ENCODE measurements around the gene NDUFV1.
A peak's percentile ranks its signal among the peaks of the same experiment; 100 is the strongest.
"Not testable (repeated sequence)": the region's sequence is repeated elsewhere in the genome, so short reads cannot be mapped to it uniquely, and the experiment has no call there.

The NDUFV1 gene

DNA sequence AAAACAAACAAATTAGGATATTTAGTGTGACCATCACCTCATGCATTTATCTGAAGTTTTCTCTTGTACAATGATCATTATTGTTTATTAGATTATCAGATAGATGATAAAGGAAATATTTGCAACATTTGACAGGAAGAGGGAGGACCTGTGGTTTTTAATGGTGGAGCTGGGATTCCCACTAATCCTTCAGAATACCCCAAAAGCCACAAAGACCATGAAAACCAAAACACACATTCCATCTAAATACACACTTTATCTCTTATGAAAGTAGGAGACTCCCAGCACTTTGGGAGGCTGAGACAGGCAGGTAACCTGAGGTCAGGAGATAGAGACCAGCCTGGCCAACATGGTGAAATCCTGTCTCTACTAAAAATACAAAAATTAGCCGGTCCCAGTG is 7.6 kb upstream of the NDUFV1 start:
- no peak for TF ChIP-seq CTCF (IDR thresholded peaks at IDR 0.05; ENCODE audit: insufficient read depth, low read depth, low read length, missing control alignments)
- no peak for DNase-seq (ENCODE audit: low read depth)
- no peak overlapping the region for H3K4me3 ChIP-seq (ENCODE audit: low read length)

DNA sequence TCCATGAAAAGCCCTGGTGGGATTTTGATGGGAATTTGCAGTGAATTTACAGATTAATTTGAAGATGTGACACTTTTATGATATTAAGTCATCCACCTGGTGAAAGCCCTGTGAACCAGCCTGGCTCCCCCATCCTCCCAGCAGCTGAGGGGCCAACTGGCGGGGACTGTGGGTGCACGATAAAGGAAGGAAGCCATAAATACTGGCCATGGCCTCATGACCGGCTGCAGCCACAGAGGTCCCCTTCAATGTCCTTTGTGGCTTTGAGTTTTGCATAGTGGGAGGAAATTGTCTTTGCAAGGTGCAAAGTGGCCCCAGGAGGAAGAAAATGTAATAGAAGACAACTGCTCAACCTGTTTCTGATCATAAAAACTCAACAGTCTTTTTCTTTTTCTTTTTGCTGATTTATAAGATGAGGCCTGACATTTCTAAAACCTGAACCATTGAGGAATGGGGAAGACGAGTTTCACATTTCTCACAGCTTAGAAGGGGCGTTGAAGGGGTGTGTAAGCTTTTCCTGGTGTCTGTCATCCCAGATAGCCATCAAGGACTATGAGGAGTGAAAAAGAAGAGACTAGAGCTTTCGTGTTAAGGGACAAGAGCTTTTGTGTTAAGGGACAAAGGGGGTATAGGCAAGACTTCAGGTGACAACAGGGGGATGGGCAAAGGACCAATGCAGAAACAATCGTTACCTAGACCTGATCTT is 6.3 kb upstream of the NDUFV1 start:
- no peak for DNase-seq (ENCODE audit: low read depth)
- no peak overlapping the region for H3K4me3 ChIP-seq (ENCODE audit: low read length)
- no peak for TF ChIP-seq CTCF (IDR thresholded peaks at IDR 0.05; ENCODE audit: insufficient read depth, low read depth, low read length, missing control alignments)

DNA sequence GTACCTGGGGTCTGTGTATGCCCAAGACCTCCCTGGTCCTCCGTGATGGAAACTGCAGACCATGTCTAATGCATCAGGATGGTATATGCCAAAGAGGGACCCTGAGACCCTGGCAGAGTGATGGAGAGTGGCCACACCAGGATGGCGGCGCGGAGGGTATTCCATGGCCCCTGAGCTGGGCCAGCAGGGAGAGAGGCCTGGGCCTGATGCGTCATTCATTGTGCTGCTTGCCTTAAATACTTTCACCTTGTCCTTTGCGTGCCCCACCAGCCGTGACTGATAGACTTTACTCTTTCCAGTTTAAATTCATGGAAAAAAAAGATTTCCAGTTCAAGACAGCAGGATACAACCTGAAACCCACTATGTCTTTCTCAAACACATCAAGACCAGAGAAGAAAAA is 5.6 kb upstream of the NDUFV1 start:
- TF ChIP-seq CTCF (IDR thresholded peaks at IDR 0.05; ENCODE audit: insufficient read depth, low read depth, low read length, missing control alignments), result no peak
- no peak overlapping the region for H3K4me3 ChIP-seq (ENCODE audit: low read length)
- no peak for DNase-seq (ENCODE audit: low read depth)

DNA sequence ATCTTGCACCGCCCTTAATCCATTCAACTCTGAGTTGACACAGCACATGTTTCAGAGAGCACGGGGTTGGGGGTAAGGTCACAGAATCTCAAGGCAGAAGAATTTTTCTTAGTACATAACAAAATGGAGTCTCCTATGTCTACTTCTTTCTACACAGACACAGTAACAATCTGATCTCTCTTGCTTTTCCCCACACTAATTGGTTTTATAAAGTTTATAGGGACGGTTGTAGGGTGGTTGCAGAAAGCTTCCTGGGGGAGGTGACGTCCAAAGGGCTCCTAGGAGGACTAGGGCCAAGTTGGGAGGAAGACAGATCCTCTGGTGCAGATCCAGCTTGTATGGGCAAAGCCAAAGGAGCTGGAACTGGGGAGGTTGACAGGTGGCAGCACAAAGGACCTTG is 2.6 kb upstream of the NDUFV1 start:
- DNase-seq (ENCODE audit: low read depth); H3K4me3 ChIP-seq (ENCODE audit: low read length): not testable (repeated sequence)

DNA sequence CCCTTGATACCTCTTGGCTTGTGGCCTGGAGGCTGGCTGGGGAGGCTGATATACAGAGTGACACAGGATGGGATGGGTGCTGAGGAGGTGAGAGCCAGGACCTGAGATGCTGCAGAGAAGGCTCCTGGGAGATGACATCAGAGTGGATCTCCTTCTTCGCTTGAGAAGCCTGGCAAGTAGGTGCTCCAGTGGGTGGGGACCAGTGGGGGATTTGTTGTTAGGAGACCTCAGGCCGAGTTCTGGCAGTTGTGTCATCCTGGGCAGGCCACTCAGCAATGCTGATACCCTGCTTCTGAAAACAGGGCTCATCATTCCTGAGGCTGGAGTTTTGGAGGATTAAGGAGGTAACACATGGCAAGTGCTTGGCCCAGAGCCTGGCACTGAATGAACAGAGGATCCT is 1.9 kb upstream of the NDUFV1 start:
- no peak overlapping the region for H3K4me3 ChIP-seq (ENCODE audit: low read length)
- TF ChIP-seq CTCF (IDR thresholded peaks at IDR 0.05; ENCODE audit: insufficient read depth, low read depth, low read length, missing control alignments), result no peak
- no peak for DNase-seq (ENCODE audit: low read depth)

GRCh38 chr11:67605231-67606011 is 1.3 kb upstream of the NDUFV1 start:
- H3K4me3 ChIP-seq (ENCODE audit: low read length), result no peak overlapping the region
- no peak for TF ChIP-seq CTCF (IDR thresholded peaks at IDR 0.05; ENCODE audit: insufficient read depth, low read depth, low read length, missing control alignments)
- DNase-seq (ENCODE audit: low read depth), result no peak

DNA sequence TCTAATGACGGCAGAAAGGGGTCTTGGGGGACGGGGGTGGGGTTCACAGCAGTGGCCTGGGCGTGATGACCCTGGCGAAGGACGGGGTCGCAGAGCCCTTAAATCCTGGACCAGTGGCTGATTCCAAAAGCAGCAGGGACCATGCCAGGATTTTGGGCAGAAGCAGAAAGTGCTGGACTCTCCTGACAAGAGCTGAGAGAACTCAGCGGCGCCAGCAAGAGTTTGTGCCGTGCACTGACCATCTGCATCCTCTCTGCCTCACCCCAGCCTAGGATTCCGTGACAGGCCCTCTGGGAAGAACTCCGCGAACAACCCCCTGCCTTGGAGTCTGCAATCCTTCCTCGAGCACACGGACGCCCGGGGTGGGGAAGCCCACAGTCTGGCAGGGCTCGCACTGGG is 644 bp upstream of the NDUFV1 start:
- TF ChIP-seq CTCF (IDR thresholded peaks at IDR 0.05; ENCODE audit: insufficient read depth, low read depth, low read length, missing control alignments), result no peak
- DNase-seq (ENCODE audit: low read depth), result no peak
- H3K4me3 ChIP-seq (ENCODE audit: low read length), result peak overlapping the region; percentile 97

All from epithelial cell of esophagus (primary cell).